Measurements from ENCODE around the gene HGFAC.

The HGFAC gene

DNA sequence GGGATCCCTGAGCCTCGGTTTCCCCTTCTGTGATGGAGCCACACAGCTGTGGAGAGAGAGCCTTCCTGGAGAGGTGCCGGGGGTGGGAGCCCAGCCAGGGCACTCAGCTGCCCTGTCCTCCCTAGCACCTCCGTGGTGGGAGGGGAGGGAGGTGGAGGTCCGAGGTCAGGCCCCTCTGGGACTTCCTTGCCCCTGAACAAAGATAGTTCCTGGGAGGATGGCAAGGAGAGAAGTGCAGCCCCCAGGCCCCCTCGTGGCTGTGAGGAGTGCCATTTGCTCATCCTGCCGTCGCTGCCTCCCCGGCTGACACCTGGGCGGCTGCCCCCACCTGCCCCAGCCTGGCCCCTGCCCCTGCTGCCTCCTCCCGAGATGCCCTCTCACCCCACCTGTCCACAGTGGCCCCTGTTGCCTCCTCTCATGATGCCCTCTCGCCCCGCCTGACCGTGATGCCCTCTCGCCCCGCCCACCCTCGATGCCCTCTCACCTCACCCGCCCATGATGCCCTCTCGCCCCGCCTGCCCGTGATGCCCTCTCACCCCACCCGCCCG lies 34.0 kb downstream of the HGFAC start:
- TF ChIP-seq, protein P1, sequence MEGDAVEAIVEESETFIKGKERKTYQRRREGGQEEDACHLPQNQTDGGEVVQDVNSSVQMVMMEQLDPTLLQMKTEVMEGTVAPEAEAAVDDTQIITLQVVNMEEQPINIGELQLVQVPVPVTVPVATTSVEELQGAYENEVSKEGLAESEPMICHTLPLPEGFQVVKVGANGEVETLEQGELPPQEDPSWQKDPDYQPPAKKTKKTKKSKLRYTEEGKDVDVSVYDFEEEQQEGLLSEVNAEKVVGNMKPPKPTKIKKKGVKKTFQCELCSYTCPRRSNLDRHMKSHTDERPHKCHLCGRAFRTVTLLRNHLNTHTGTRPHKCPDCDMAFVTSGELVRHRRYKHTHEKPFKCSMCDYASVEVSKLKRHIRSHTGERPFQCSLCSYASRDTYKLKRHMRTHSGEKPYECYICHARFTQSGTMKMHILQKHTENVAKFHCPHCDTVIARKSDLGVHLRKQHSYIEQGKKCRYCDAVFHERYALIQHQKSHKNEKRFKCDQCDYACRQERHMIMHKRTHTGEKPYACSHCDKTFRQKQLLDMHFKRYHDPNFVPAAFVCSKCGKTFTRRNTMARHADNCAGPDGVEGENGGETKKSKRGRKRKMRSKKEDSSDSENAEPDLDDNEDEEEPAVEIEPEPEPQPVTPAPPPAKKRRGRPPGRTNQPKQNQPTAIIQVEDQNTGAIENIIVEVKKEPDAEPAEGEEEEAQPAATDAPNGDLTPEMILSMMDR (IDR thresholded peaks at IDR 0.05; ENCODE audit: low read depth, low read length): no peak
- no peaks in the 10 kb centered on the region for H3K27me3 ChIP-seq
- H3K4me3 ChIP-seq (ENCODE audit: low read depth, low read length): no peak overlapping the region
- no peaks in the 10 kb centered on the region for H3K4me1 ChIP-seq
- no peak for DNase-seq
- no peaks in the 10 kb centered on the region for H3K9me3 ChIP-seq
- H3K36me3 ChIP-seq: no peaks in the 10 kb centered on the region

DNA sequence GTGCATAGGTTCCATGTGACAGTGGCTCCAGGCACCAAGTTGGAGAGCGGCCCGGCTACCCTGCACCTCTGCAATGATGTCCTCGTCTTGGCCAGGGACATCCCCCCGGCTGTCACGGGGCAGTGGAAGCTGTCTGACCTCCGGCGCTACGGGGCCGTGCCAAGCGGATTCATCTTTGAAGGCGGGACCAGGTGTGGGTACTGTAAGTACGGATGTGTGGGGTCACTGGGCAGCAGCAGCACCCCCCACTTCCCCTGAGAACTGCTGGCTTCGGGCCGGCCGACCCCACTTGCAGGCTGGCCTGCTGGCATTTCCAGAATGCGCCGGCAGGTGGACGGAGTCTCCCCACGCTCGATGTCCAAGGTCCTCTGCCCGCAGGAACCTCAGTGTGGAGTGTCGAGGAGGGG lies 34.6 kb downstream of the HGFAC start:
- H3K27me3 ChIP-seq: no peaks in the 10 kb centered on the region
- H3K9me3 ChIP-seq: no peaks in the 10 kb centered on the region
- TF ChIP-seq, protein P1 (IDR thresholded peaks at IDR 0.05; ENCODE audit: low read depth, low read length): no peak
- no peak overlapping the region for H3K4me3 ChIP-seq (ENCODE audit: low read depth, low read length)
- H3K36me3 ChIP-seq: no peaks in the 10 kb centered on the region
- DNase-seq: no peak
- no peaks in the 10 kb centered on the region for H3K4me1 ChIP-seq

DNA sequence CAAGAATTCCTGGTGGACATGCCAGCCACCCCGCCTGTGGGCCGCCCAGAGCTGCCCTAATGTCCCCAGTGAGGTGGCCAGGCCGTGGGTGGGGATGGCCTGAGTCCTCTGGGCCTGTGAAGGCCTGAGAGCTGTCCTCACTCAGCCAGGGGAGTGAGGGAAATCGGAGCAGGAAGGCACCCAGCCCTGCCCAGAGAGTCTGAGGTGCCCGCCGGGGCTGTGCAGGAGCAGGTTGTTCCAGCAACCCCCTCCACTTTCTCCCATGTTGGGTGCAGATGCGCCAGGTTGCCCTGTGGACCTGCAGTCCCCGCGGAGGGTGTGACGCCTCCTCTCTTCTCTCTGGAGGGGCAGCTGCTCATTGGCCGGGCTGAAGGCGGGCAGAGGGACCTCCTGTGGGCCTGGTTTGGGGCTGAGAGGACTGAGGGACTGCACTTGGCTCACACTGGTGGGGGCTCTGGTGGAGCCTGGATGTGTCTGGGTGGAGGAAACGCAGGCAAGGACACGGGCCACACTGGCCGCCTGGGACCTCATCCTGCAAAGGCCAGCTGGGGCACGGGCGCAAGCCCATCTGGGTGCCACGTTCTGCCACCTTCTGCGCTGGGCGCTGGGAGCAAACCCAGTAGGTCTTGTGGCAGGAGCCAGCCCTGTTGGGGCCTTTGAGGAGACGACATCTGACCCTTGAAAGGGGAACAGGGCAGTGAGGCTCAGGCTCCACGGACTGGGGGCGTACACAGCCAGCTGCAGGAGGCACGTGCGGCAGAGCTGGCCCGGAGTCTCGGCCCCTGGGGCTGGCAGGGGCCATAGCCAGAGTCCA lies 35.4 kb downstream of the HGFAC start:
- TF ChIP-seq, protein P1 (IDR thresholded peaks at IDR 0.05; ENCODE audit: low read depth, low read length): no peak
- no peaks in the 10 kb centered on the region for H3K27me3 ChIP-seq
- no peak overlapping the region for H3K4me3 ChIP-seq (ENCODE audit: low read depth, low read length)
- H3K9me3 ChIP-seq: no peaks in the 10 kb centered on the region
- no peaks in the 10 kb centered on the region for H3K4me1 ChIP-seq
- no peaks in the 10 kb centered on the region for H3K36me3 ChIP-seq
- no peak for DNase-seq

DNA sequence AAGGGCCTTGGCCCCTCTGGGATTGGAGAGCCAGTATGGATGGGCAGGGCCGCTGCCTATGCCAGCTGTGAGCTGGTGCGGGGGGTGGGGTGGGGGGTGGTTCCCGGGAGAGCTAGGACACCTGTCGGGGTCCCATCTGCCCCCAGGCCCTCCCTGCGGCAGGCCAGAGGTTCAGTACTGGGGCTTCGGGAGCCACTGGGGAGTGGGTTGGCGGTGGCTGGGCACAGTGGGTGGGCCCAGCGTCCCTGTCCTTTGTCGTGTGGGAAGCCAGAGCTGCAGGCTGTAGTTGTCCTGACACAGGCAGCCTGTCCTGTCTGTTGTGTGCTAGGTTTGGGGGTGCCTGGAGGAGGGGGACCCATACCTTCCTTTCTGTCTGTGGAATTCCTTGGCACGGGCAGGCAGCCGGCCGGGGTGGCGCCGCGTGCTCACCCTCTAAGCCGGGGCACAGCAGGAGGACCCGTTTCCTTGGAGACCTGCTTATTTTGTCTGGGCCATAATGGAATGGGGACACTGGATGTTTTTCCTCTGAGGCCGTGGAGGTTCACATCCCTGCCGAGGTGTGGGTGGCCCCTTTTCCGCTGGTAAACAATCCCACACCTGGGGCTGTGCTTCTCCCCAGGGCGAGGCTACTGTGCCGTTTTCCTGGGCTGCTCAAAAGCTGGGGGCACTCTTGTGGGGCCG lies 36.1 kb downstream of the HGFAC start:
- no peak for DNase-seq
- H3K36me3 ChIP-seq: no peaks in the 10 kb centered on the region
- H3K4me3 ChIP-seq (ENCODE audit: low read depth, low read length): no peak overlapping the region
- no peaks in the 10 kb centered on the region for H3K4me1 ChIP-seq
- no peaks in the 10 kb centered on the region for H3K27me3 ChIP-seq
- no peaks in the 10 kb centered on the region for H3K9me3 ChIP-seq
- TF ChIP-seq, protein P1 (IDR thresholded peaks at IDR 0.05; ENCODE audit: low read depth, low read length): no peak

DNA sequence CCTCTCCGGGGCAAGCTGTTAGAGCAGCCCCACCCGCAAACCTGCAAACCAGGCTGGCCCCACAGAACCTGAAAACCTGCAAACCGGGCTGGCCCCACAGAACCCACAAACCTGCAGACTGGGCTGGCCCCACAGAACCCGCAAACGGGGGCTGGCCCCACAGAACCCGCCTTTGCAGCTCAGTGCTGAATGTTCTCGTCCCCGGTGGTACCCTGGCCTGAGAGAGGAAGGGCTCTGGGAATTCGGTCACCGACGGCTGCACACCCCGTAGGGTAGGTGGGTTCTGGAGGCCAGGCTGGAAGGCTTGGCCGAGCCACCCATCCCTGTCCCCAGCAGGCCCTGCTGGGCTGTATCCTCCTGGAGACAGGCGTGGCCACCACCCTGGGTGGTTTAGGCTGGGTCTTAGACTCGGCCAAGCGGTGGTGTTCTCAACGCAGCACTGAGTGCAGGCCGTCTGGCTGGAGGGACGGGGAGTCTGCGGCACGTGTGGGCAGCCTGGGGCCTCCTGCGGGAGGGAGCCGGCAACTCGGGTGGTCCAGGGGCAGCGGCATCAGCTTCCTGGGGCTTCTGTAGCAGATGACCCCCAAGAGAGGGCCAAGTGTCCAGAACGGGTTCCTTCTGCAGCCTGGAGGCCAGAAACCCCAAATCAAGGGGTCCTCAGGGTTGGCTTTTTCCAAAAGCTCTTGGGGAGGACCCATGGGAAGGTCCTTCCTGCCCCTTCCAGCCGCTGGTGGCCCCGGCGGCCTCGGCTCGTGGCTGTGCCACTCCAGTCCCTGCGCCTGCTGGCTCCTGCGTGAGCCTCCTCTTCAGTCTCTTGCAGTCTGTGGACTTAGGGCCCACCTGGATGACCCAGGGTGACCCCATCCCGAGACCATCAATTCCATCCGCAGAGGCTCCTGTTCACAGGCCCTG lies 36.9 kb downstream of the HGFAC start:
- Histone ChIP-seq H3K27me3 (peaks cover 5% of the 10 kb centered on the region), H3K36me3 (no peaks in the 10 kb centered on the region), H3K9me3 (no peaks in the 10 kb centered on the region), H3K4me3 (ENCODE audit: low read depth, low read length) (no peak overlapping the region), H3K4me1 (no peaks in the 10 kb centered on the region)
- TF ChIP-seq, protein P1 (IDR thresholded peaks at IDR 0.05; ENCODE audit: low read depth, low read length): no peak
- no peak for DNase-seq

Measured in BE2C (cell line).